MV-4-11 (cell line): ENCODE measurements around the gene NUTM2D.
"Not testable (repeated sequence)": the region's sequence is repeated elsewhere in the genome, so short reads cannot be mapped to it uniquely, and the experiment has no call there.

Experiments used
- DNase-seq: peaks from one replicate; lab custom pipeline; 2025; lab: John Stamatoyannopoulos, UW

The NUTM2D gene

DNA sequence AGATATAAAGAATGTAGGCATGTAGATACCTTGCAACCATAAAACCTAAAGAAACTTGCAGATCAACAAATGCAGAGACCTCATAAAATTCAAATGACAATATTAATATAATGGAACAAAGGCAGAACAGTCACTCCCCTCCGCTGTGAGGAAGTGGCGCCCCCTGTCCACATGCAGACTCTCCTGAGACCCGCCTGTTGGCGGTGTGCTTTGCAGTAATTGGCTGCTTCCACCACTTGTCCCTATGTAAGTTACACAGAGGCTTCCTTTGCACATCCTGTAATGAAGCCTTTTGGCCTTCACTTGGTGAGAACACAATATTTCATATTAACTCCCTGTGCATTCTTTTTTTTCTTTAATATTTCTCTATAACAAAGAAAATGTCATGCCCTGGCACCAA is 21.6 kb downstream of the NUTM2D start:
- DNase-seq: not testable (repeated sequence)

DNA sequence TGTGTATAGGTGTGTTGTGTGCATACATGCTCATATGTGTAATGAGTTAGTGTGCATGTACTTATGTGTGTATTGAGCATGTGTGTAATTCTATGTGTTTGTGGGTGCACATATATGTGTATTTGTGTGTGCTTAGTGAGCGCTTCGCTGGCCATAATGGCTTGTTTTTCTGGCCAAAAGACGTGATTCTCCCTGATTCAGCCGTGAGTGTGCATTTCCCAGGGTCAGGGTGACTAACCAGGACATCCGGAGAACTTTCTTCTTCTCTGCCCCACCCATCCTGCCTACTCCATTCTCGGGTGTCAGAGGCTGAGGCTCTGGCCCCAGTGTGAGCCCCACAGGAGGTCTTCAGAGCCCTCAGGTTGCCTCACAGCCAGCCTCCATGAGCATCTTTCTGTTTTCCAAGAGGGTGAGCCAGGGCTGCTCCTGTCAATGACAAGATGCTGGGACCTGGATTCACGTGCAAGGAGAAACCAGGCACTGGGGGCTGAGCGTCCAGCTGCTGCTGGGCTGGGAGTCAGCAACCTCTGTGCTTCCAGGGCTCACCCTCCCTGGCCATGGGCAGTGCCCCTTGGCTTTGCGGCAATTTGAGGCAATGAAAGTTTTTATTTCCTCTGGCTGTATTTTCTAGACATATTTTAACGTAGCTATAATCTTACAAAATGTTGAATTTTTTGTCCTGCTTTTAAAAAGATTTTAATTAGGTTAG is 25.8 kb downstream of the NUTM2D start:
- not testable (repeated sequence) for DNase-seq

DNA sequence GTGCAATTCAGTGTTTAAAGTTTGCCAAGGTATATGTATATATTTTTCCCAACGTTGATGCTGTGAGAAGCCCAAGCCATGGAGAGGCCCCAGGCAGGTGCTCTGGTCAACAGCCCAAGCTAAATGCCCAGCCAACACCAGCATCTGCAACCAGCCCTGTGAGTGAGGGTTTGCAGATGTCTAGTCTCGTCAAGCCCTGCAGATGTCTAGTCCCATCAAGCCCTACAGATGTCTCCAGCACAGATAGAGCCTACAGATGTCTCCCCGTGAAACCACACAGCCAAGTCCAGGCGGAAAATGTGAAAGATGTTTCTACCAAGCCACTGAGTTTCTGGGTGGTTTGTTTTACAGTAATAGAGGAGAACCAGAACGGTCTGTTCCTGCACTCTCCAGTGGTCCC is 26.7 kb downstream of the NUTM2D start:
- not testable (repeated sequence) for DNase-seq

GRCh38 chr10:87385762-87386360 is 28.3 kb downstream of the NUTM2D start:
- DNase-seq: not testable (repeated sequence)

DNA sequence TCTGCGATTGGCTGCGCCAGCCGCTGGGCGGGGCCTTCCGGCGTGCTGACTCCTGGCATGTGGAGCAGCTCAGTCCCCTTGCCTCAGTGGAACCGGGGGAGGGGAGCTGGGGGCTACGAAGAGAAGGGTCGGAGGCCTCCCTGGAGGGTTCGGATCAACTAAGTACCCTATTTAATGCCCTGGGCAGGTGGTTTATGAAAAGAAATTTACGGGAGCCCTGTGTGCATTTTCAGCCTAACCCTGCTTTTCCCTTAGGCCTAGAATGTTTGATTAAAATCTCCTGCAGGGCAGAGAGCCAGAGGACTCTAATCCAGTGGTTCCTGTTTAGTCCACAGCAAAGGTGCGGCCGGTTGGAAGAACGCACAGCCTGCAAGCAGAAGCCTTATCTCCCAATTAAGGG is 33.8 kb downstream of the NUTM2D start:
- not testable (repeated sequence) for DNase-seq

GRCh38 chr10:87396206-87396605 is 38.7 kb downstream of the NUTM2D start:
- DNase-seq: peak; percentile 20

DNA sequence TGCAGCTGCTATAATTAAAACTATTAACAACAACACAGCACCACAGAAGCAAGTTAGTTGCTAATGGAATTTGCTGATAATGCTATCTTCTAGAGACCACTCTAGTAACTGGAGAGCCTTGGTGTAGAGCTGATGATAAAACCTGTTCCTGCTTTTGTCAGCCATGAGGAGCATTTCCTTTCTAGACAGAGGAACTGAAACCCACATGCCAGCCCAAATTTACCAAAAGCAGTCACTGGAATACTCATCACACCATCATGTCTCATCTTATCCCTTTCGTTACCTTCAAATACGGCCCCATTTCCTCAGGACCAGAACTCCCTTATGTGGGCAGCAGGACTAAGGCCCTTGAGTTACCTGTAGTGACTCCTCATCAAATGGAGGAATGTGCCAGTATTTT is 40.9 kb downstream of the NUTM2D start:
- DNase-seq: not testable (repeated sequence)

DNA sequence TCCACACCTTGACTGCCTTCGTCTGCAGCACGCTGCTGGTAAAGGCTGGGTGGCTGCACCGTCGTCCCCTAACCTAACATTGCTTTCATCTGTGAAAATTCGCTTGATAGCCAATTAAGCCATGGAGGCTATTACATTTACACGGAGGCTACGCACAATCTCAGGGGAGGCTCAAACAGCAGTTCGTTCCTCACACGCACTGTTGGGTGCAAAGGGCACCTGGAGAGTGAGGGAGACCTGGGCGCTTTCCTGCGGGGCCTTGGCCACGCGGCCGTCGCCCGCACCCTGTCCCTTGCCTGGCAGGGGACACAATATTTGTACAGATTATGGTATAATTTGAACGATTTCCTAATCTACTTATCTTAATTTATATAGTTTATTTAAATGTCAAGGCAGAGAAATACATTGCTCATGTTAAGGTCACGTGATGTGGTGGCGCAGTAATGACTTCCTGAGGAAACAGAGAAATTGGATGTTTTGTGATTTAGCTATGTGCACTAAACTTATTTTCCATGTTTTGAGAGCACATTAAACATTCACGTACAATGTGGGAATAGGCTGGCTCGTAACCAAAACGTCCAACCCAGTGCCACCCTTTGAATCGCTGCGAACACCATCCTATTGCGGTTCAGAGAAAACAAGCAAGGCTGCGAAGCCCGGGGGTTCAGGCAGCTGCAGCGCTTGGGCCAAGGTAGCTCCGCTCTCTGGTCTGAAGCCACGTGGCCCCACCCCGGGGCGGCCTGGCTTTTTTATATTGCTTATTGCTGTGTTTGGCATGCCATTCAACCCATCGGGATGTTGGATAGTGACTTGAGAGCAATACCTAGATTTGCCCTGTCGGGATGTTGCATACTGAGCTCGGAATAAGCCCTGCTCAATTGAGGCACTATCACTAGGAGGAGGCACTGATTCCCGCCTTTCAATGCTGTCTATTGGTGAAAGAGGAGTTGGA is 50.2 kb downstream of the NUTM2D start:
- DNase-seq: not testable (repeated sequence)

- DNase-seq: not testable (repeated sequence)
Measured at GRCh38 chr10:87413921-87414320, 56.4 kb downstream of the NUTM2D start.
